HFF-Myc (cell line): Measurements from ENCODE around the gene KIRREL3.

ENCODE experiments used
- DNase-seq: peaks from one replicate; pipeline ENCODE4 v3.0.0-alpha.2; 2011; ENCODE audit warnings: low read depth; ENCODE audit errors: extremely low read depth
- H3K4me3 ChIP-seq: replicated peaks from 2 replicates; pipeline ENCODE4 v1.5.1; 2011; ENCODE audit warnings: low read depth, mild to moderate bottlenecking, control low read depth, low read length
- CTCF ChIP-seq: IDR thresholded peaks from 2 replicates; pipeline ENCODE4 v1.5.1; 2012; ENCODE audit warnings: mild to moderate bottlenecking, low read depth, low read length, control low read depth; ENCODE audit errors: missing control alignments

The KIRREL3 gene

GRCh38 chr11:126751242-126751641 is 249.3 kb downstream of the KIRREL3 start:
- DNase-seq, result no peak
- no peak for TF ChIP-seq CTCF
- H3K4me3 ChIP-seq, result no peak overlapping the region

GRCh38 chr11:126748793-126749192 is 251.8 kb downstream of the KIRREL3 start:
- TF ChIP-seq CTCF, result no peak
- H3K4me3 ChIP-seq, result no peak overlapping the region
- DNase-seq, result no peak

GRCh38 chr11:126748100-126748791 is 252.3 kb downstream of the KIRREL3 start:
- H3K4me3 ChIP-seq, result no peak overlapping the region
- TF ChIP-seq CTCF, result no peak
- no peak for DNase-seq

GRCh38 chr11:126747315-126747714 is 253.3 kb downstream of the KIRREL3 start:
- no peak overlapping the region for H3K4me3 ChIP-seq
- TF ChIP-seq CTCF, result no peak
- no peak for DNase-seq

GRCh38 chr11:126746443-126746842 is 254.1 kb downstream of the KIRREL3 start:
- H3K4me3 ChIP-seq, result no peak overlapping the region
- DNase-seq, result no peak
- no peak for TF ChIP-seq CTCF

- TF ChIP-seq CTCF, result no peak
- H3K4me3 ChIP-seq, result no peak overlapping the region
- no peak for DNase-seq
Measured at GRCh38 chr11:126744699-126745098, 255.9 kb downstream of the KIRREL3 start.

GRCh38 chr11:126743628-126744027 is 256.9 kb downstream of the KIRREL3 start:
- H3K4me3 ChIP-seq, result no peak overlapping the region
- DNase-seq, result no peak
- no peak for TF ChIP-seq CTCF
